ENCODE data around the gene CEACAM3.
"Not testable (repeated sequence)": the region's sequence is repeated elsewhere in the genome, so short reads cannot be mapped to it uniquely, and the experiment has no call there.

CEACAM3 gene

DNA sequence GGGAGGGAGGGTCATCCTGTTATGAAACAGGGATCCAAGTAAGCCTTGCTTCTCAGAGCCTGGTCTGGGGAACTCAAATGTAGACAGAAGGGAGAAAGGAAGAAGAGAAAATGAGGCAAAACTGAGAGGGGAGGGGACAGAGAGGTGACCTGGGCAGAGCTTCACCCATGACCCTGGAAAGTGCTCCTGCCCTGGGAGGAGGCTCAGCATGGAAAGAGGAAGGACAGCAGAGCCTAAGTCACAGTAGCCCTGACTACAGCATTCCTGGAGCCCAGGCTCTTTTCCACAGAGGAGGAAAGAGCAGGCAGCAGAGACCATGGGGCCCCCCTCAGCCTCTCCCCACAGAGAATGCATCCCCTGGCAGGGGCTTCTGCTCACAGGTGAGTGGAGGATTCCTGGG lies at the start of gene CEACAM3:
Gene CEACAM3, plus strand, starts transcription at position 226 of the 400 bp plus-strand sequence. Its CDS starts 91 bp downstream, at position 317.
- no peak for DNase-seq (ENCODE audit: low read depth in 2 of 2)

DNA sequence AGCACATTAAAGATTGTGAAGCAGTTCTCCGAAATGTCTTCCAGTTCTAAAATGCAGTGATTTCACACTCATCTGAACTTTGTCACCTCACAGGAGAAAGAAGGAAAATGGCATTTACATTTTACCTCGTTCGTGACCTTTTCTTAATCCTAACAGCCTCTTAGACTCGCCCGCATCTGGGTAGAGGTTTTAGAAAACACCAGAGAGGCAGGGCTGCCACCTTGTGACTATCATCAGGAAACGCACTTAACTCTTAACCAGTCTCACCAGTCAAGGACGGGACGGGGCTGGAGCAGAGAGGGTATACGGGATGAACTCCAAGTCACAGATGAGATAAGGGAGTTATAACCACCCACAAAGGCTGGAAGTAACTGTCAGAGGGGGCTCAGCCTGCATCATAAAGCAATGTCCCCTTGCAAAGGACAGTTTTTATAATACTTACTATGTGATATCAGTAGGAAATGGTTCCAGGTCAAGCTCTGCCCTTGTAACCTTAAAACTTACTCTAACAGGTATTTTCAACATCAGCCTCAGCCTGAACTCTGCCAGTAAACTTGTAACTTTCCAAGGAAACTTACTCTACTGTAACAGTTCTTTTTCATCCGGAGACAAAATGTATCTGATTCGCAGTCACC lies 49.7 kb upstream of the CEACAM3 start:
- peak in 1 of 2 donors; percentile 7 for DNase-seq (ENCODE audit: low read depth in 2 of 2)

DNA sequence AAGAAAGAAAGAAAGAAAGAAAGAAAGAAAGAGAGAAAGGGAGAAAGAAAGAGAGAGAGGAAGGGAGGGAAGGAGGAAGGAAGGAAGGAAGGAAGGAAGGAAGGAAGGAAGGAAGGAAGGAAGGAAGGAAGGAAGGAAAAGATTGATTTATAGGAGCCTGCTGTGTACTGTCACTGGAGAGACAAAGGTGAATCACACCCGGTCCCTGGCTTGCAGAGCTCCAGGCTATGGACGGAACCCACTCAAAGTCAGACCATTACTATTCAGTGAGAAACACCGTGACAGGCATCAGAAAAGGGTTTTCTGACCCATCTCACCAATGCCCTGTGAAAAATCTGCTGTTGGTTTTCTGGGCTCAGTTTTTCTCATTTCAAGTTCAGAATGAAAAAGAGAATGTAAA lies 48.4 kb upstream of the CEACAM3 start:
- DNase-seq (ENCODE audit: low read depth in 2 of 2), result no peak

DNA sequence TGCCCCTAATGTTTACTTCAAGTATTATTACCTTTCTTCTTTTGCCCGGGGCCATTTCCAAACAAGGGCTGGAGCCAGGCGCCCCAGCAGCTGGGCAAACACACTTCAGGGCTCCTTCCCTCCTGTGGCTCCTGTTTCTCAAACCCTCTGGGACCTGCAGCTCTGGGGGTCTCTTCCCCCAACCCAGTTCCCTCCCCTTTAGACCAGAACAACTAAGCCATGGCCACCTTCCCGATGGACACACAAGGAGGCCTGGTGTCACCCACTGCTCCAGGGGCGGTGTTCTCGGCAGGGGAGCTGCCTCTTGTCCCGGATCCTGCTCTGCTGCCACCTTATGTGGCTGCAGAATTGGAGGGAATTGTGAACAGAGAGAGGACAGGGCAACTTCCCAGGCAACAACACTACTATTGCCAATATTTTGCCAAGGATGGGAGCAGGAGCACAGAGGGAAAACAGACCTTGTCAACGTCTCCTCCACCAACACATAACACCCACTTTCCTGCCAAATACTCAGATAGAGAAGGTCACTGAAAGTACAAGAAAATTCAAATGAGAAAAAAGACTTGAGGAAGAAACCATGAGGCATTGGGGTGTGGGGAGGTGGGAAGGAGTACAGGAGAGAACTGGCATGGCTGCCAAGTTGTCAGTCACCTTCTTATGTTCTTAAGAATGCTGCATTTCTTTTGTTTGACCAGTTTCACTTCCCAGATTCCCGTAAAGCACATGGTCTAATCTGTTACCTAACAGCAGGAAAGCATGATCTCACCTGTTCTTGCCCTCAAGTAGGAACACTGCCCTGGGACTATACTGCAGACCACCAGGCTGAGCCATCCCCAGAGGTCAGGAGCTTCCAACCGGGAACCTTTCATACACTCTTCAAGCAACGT lies 45.9 kb upstream of the CEACAM3 start:
- not testable (repeated sequence) for DNase-seq (ENCODE audit: low read depth in 2 of 2)

DNA sequence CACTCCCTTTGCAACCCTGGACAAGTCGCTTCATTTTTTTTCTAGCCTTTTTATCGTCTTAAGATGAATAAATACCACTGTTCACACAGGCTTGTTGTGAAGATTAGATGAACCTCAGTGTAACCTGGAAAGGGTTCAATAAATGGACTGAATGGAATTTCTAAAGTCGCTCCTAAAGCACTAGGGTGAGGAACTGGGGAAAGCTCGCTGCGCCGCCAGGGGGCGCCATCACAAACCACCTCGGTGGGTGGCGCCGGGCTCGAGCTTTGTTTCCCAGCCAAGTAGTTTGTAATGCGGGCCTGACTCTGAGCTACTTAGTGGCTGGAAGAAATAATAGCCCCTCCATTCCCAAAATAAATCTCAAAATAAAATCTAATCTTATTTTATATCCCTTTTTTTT lies 43.2 kb upstream of the CEACAM3 start:
- peak; percentile 56 to 62 for DNase-seq (ENCODE audit: low read depth in 2 of 2)

DNA sequence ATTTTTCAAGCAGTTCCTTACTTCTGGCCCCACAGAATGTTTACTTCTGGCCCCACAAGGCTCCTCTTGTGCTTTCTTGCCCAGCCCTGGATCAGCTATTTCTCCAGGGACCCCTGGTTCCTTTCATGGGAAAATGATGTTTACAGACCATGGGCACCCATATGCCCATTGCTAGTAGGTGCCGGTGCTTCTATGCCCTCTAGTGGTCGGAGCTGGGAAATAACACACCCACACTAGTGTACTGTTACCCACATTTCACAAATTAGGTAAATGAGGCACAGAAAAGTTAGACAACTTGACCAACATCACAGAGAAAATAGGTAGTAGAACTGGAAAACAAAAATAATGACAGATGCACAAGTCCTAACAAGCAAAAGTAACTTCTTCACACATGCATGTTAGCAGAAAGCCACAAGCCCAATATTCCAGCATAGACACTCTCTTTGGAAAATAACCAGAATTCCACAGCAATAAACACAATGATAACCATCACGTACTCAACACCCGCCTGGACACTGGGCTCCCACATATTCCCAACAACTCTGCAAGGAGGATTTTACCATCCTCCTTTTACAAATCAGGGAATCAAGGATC lies 42.4 kb upstream of the CEACAM3 start:
- peak; percentile 39 to 43 for DNase-seq (ENCODE audit: low read depth in 2 of 2)

DNA sequence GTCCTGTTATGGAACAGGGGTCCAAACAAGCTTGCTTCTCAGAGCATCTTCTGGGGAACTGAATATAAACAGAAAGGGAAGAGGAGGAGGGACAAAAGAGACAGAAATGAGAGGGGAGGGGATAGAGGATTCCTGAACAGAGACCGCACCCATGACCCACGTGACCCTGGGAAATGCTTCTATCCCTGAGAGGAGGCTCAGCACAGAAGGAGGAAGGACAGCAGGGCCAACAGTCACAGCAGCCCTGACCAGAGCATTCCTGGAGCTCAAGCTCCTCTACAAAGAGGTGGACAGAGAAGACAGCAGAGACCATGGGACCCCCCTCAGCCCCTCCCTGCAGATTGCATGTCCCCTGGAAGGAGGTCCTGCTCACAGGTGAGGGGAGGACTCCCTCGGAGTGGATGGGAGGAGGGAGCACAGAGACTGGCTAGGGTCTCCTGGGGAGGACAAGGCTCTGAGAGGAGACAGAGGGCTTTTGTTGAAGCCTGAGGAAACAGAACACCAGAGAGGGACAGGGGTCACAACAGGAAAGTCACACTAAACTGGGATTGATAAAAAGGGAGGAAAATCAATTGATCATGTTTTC lies 41.0 kb upstream of the CEACAM3 start, which contains the start of gene CEACAM6:
Gene CEACAM6, plus strand, starts transcription at position 203 of the 586 bp plus-strand sequence. Its CDS starts 109 bp downstream, at position 312.
- DNase-seq (ENCODE audit: low read depth in 2 of 2), result no peak

DNA sequence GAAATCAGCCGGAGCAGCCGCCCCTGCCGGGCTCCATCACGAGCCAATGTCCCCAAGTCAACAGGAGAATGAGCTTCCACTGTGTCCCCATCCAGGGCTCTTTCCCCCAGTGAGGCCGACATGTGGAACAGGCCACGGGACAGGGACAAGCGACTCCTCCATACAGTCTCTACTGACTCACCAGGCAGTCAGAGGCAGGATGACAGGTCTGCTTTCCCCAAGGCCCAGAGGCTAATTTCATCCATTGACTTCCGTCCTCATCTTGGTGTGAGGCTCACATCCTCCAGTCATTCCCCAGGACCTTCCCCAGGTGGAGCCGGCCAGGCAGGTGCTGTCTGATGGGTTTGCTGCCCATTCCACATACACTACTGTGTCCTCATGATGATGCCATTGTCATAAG lies 37.5 kb upstream of the CEACAM3 start:
- no peak for DNase-seq (ENCODE audit: low read depth in 2 of 2)

DNA sequence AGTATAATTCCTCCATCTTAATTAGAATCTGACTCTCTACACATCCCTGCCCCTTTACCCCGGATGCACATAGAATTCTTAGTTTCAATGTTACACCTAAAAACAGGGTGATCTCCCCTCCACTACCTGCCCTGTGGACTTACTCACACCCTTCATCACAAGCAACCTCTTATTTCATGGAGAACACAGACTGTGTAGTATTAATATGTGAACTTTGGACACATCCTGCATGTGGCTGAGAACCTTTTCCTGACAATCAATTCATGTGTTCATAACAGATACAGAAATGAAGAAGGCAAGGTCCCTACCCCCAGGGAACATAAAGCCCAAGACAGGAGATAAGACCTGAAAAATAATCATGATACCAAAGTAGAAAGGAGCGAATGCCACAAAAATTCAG lies 29.3 kb upstream of the CEACAM3 start:
- no peak for DNase-seq (ENCODE audit: low read depth in 2 of 2)

DNA sequence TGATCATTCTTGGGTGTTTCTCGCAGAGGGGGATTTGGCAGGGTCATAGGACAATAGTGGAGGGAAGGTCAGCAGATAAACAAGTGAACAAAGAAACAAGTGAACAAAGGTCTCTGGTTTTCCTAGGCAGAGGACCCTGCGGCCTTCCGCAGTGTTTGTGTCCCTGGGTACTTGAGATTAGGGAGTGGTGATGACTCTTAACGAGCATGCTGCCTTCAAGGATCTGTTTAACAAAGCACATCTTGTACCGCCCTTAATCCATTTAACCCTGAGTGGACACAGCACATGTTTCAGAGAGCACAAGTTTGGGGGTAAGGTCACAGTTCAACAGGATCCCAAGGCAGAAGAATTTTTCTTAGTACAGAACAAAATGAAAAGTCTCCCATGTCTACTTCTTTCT lies 28.3 kb upstream of the CEACAM3 start:
- not testable (repeated sequence) for DNase-seq (ENCODE audit: low read depth in 2 of 2)

DNA sequence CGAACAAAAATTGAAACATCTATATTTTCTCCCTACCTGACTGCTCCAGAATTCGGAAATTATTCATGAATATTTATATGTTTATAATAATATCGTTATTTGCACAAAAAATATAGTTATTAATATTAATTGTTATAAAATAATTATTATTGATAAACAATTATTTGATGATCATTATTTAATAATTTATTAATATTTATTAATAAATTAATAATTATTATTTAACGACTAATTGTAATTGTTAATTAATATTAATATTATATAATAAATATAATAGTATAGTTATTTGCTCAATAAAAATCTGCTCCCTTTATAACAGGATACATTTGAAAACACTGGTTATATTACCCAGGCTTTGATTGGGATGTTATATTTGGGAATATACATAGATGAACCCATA lies 26.8 kb upstream of the CEACAM3 start:
- no peak for DNase-seq (ENCODE audit: low read depth in 2 of 2)

DNA sequence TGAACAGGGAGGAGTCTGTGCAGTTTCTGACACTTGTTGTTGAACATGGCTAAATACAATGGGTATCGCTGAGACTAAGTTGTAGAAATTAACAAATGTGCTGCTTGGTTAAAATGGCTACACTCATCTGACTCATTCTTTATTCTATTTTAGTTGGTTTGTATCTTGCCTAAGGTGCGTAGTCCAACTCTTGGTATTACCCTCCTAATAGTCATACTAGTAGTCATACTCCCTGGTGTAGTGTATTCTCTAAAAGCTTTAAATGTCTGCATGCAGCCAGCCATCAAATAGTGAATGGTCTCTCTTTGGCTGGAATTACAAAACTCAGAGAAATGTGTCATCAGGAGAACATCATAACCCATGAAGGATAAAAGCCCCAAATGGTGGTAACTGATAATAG lies 25.0 kb upstream of the CEACAM3 start:
- no peak for DNase-seq (ENCODE audit: low read depth in 2 of 2)

DNA sequence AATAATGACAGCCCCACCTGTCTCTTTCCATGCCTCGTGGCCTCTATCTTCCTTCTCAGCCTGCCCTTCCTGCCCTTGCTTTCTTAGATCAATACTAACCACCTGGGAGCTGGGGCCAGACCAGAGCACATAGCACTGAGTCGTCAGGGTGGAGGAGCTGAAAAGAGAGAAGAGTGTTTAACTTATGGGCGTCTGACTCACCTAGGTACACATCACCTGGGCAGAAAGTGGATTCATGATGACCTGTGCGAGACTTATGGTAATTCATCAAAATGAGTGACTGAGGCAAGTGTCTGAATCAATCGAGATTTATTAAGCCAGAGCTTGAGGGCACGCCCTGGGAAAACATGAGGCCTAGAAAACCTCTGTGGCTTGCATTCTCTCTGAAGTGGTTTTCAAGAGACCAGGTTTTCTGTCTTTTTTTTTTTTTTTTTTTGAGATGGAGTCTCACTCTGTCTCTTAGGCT lies 21.8 kb upstream of the CEACAM3 start:
- no peak for DNase-seq (ENCODE audit: low read depth in 2 of 2)

DNA sequence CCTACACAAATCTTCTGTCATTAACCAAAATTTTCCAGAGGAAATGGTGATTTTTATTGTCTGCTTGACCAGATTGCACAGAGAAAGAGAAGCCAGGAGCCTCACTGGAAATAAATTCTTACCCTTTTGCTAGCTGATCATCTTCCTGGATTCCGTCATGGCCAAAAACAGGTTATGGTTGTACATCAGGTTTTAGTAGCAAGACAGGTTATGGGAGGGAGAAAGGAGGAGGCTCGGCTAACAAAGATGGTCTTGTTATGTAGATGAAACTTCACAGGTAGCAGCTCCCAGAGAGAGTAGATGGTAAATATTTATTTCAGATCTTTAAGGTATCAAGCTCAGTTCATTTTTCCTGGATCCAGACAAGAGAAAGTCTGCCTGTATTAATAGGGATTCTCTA lies 19.7 kb upstream of the CEACAM3 start:
- no peak for DNase-seq (ENCODE audit: low read depth in 2 of 2)

DNA sequence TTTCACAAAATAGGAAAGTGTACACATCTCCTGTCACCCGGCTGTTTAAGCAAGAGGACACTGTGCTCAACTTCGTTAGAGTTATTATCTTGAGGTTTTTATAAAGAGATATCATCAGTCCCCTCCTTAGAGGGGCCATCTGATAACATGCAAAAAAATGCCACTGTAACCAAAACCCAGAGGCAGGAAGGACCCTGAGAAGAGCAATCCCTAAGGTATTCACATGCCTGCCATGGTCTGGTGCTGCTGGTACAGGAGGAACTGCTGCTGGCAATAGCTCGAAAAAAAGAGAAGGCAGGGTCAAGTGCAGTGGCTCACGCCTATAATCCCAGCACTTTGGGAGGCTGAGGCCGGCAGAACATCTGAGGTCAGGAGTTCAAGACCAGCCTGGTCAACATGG lies 12.8 kb upstream of the CEACAM3 start:
- DNase-seq (ENCODE audit: low read depth in 2 of 2), result no peak

DNA sequence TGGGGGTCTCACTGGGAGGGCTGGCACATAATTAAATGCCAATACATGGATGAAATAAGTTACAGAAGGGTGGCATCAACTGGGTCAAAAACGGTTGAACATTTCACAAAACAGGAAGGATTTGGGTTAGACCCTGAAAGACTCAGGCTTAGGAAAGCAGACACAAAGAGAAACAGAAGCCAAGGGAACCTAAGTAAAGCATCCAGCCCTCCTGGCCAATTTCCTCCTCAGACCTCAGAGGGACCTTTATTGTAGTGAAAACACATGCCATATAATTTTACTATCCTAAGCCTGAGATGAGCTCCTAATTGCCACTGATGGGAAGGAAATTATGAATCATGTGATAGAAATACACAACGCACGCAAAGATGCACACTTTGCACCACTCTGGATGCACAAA lies 12.1 kb upstream of the CEACAM3 start:
- DNase-seq (ENCODE audit: low read depth in 2 of 2), result no peak

DNA sequence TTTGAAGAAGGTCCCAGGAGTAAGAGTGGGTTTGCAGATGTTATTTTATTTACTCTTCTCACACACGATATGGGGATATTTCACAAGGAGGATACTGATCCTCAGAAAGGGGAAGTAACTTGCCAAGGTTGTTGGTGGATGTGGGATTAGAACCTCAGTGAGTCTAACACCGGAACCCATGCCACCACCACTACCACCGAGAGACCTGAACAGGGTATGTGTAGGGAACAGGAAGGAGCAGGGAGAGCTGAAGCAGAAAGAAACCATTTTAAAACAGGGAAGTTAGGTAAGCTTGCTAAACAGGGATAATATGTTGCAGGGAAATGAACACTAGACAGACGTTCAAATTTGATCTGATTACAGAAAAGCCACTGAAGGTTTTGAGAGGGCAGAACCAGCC lies 11.6 kb upstream of the CEACAM3 start:
- no peak for DNase-seq (ENCODE audit: low read depth in 2 of 2)

DNA sequence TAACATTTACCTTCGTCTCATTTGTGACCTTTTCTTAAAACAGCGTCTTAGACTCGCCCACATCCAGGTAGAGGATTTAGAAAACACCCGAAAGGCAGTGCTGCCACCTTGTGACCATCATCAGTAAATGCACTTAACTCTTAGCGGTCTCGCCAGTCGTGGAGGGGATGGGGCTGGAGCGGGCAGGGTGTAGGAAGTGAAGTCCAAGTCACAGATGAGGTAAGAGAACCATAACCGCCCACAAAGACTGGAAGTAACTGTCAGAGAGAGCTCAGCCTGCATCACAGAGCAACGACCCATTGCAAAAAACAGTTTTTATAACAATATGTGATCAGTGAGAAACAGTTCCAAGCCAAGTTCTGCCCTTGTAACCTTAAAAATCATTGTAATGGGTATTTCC lies 10.7 kb upstream of the CEACAM3 start:
- peak; percentile 27 to 44 for DNase-seq (ENCODE audit: low read depth in 2 of 2)

DNA sequence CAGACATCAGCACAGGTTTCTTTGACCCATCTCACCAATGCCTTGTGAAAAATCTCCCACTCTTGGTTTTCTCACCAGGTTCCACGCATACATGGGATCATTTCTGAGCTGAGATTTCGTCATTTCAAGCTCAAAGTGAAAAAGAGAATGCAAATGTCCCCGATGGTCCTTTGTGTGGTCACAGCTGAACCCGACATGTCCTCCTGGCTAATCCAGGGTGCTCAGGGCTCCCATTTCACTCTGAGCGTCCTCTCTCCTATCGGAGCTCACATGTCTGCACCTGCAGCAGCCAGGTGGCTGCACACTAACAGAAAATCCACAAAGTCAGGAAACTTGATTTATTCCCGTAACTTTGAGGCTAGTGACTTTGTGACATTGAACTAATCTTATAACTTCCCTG lies 9.3 kb upstream of the CEACAM3 start:
- no peak for DNase-seq (ENCODE audit: low read depth in 2 of 2)

DNA sequence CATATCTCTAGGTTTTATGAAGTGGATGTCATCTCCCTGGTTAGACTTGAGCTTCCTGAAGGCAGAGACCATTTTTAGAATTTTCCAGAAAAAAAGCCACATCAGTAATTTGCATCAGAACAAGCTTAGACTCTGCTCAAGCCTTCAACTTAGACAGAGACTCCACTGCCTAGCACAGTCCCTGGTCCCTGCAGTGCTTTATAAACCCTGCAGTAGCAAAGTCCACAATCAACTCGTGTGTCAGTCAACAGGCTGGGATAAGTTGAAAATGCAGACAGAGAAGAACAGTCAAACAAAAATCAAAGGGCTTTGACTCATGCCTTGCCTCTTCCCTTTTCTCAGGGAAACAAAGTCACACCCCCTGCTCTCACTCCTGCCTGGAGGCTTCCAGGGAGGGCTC lies 7.9 kb upstream of the CEACAM3 start:
- DNase-seq (ENCODE audit: low read depth in 2 of 2), result not testable (repeated sequence)

DNA sequence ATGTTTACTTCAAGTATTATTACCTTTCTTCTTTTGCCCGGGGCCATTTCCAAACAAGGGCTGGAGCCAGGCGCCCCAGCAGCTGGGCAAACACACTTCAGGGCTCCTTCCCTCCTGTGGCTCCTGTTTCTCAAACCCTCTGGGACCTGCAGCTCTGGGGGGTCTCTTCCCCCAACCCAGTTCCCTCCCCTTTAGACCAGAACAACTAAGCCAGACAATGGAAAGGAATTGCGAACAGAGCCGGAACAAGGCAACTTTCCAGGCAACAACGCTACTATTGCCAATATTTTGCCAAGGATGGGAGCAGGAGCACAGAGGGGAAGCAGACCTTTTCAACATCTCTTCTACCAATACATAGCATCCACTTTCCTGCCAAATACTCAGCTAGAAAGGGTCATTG lies 7.3 kb upstream of the CEACAM3 start:
- DNase-seq (ENCODE audit: low read depth in 2 of 2), result not testable (repeated sequence)
